K562 (cell line): ENCODE measurements around the gene SH3BP2. TPM values are rescaled to one million over a fixed set of nuclear protein-coding genes. Genes with fewer than 3 reads are reported as not detected.

ENCODE experiments used
- CTCFL ChIP-seq: IDR thresholded peaks from 2 replicates; pipeline ENCODE4 v1.6.1; 2011; ENCODE audit warnings: borderline replicate concordance, low read depth, mild to moderate bottlenecking, moderate library complexity, low read length; ENCODE audit not compliant: insufficient read depth, poor library complexity, severe bottlenecking
- EGR1 ChIP-seq: fragments of 450-650 bp; conservative IDR thresholded peaks from 2 replicates; pipeline ENCODE4 v1.6.1; 2017; ENCODE audit warnings: mild to moderate bottlenecking
- GMEB1 ChIP-seq: fragments of 250-450 bp; sonication (Bioruptor Pico); IDR thresholded peaks from 2 replicates; pipeline ENCODE4 v1.4.0; 2020; ENCODE audit warnings: mild to moderate bottlenecking
- JUND ChIP-seq, 2 experiments: IDR thresholded peaks; 2 replicates in 1 of 2; 3 replicates in 1 of 2; pipeline ENCODE4 v1.6.1; 2011; ENCODE audit warnings: borderline replicate concordance in 2 of 2, low read depth in 2 of 2, low read length in 2 of 2, improper control_type of control experiment in 1 of 2, missing biosample characterization in 1 of 2, missing genetic modification characterization in 1 of 2, missing genetic modification reagents in 1 of 2
- PRDM10 ChIP-seq: fragments of 450-650 bp; IDR thresholded peaks from 2 replicates; pipeline ENCODE4 v1.6.1; 2018; ENCODE audit not compliant: partially characterized antibody
- RBFOX2 ChIP-seq: fragments of 200-400 bp; formaldehyde crosslinking; IDR thresholded peaks from 2 replicates; pipeline ENCODE4 v1.6.1; 2017; ENCODE audit warnings: low read depth, mild to moderate bottlenecking, low read length, moderate library complexity
- TSHZ1 ChIP-seq: fragments of 250-450 bp; sonication (Bioruptor Pico); IDR thresholded peaks from 2 replicates; pipeline ENCODE4 v1.4.0; 2020; ENCODE audit warnings: mild to moderate bottlenecking, moderate library complexity
- ZNF232 ChIP-seq: sonication (generic); formaldehyde crosslinking; IDR thresholded peaks from 2 replicates; pipeline ENCODE4 v1.8.0; 2022; ENCODE audit warnings: mild to moderate bottlenecking, missing genetic modification reagents
- ZNF280A ChIP-seq: fragments of 450-650 bp; IDR thresholded peaks from 2 replicates; pipeline ENCODE4 v1.6.1; 2018; ENCODE audit warnings: mild to moderate bottlenecking, low read depth; ENCODE audit not compliant: partially characterized antibody
- ZNF282 ChIP-seq: sonication (generic); formaldehyde crosslinking; IDR thresholded peaks from 2 replicates; pipeline ENCODE4 v1.8.1; 2023; ENCODE audit warnings: missing genetic modification reagents
- ZNF3 ChIP-seq: fragments of 250-450 bp; sonication (Bioruptor Pico); IDR thresholded peaks from 2 replicates; pipeline ENCODE4 v1.5.0; 2021; ENCODE audit warnings: mild to moderate bottlenecking, moderate library complexity
- ZNF408 ChIP-seq: fragments of 250-450 bp; sonication (Bioruptor Pico); IDR thresholded peaks from 2 replicates; pipeline ENCODE4 v1.4.0; 2020; ENCODE audit warnings: low read depth, mild to moderate bottlenecking, moderate library complexity
- polyA plus RNA-seq, 8 experiments: library from polyadenylated mRNA; depleted of rRNA in 4 of 8; stranded (reverse) in 5 of 8; unstranded in 3 of 8; fragments of >200 nt; fragmentation: Nextera tagmentation in 2 of 8; fragmentation: Illumina TruSeq in 1 of 8; extraction: Ambion mirVana in 2 of 8; extraction: Trizol in 1 of 8; gene quantifications; 2 replicates each; pipeline versions ENCODE4 v1.2.1 to v1.2.3, GENCODE V29; 2011 to 2014; ENCODE audit warnings: inconsistent platforms in 1 of 8, missing spikeins in 1 of 8
- total RNA-seq, 7 experiments: library from RNA; depleted of rRNA in 6 of 7; stranded (reverse); fragments of >200 nt in 6 of 7; fragmentation: Illumina TruSeq in 2 of 7; extraction: Trizol in 2 of 7; gene quantifications; 2 replicates each; pipeline versions ENCODE4 v1.2.1 to v1.2.3, GENCODE V29; 2011 to 2021; ENCODE audit warnings: low replicate concordance in 1 of 7

The SH3BP2 gene
- total and polyA plus RNA-seq, 9 of the 15 experiments (the other 6 are each of a cell fraction or from before 2014, with no cell fraction given) = 0.34 to 16.0 (median 5.1) TPM

GRCh38 chr4:2793586-2794485 is 951 bp downstream of the SH3BP2 start (continued):
- TF ChIP-seq CTCFL = no peak
- no peak for TF ChIP-seq ZNF408 (CRISPR knock-in tag)
- TF ChIP-seq ZNF232 (CRISPR knock-in tag) = no peak
- TF ChIP-seq ZNF3 = no peak
- TF ChIP-seq TSHZ1 (CRISPR knock-in tag) = no peak
- peak; percentile 65 for TF ChIP-seq RBFOX2
- no peak for TF ChIP-seq ZNF280A
- TF ChIP-seq GMEB1 (CRISPR knock-in tag) = no peak
- no peak for TF ChIP-seq ZNF282 (CRISPR knock-in tag)
- peak; percentile 72 for TF ChIP-seq EGR1
- no peak for TF ChIP-seq PRDM10
- TF ChIP-seq JUND (IDR thresholded peaks at IDR 0.05; ENCODE audit: borderline replicate concordance, low read depth, low read length) = peak; percentile 16; the same call in 1 of the 2 replicates
- TF ChIP-seq JUND (tag; IDR thresholded peaks at IDR 0.05; ENCODE audit: borderline replicate concordance, low read depth, low read length) = 0 out of 3 replicates have a peak, but pooled peaks have one; percentile 14
